ENCODE results near the gene NHLH1. TPM values are rescaled to one million over a fixed set of nuclear protein-coding genes. Genes with fewer than 3 reads are reported as not detected.

NHLH1 gene
- total and polyA plus RNA-seq, 2 of the 4 experiments (the other 2 are of a cell fraction) = 0.14 TPM; not detected in 1

GRCh38 chr1:160346463-160346862 is 20.4 kb upstream of the NHLH1 start:
- BruUV-seq (replicated peaks) = no TSS peak
- no peaks in the 10 kb centered on the region; the same call in 1 of the 2 replicates for H3K4me1 ChIP-seq (ENCODE audit: control insufficient read depth, insufficient read depth, low read length)

More at GRCh38 chr1:160346463-160346862, 20.4 kb upstream of the NHLH1 start:
- Histone ChIP-seq H3K9me3 (ENCODE audit: control insufficient read depth, insufficient read depth, low read length) (no peaks in the 10 kb centered on the region), H3K27me3 (ENCODE audit: control insufficient read depth, insufficient read depth, low read length) (no peaks in the 10 kb centered on the region), H3K14ac (replicated peaks; ENCODE audit: low read depth, low read length) (no peak overlapping the region), H3K4me2 (ENCODE audit: low read depth, low read length) (no peak overlapping the region), H3K56ac (ENCODE audit: extremely low read depth, insufficient read depth, low read length) (no peak overlapping the region), H2BK5ac (ENCODE audit: low read depth, low read length, poor library complexity, severe bottlenecking) (no peak overlapping the region), H3K27ac (ENCODE audit: insufficient read depth, low read length) (no peak overlapping the region), H4K20me1 (ENCODE audit: insufficient read depth, low read length) (peaks cover 5% of the 10 kb centered on the region), H2AFZ (replicated peaks; ENCODE audit: low read length, poor library complexity) (no peak overlapping the region), H2BK120ac (ENCODE audit: low read depth, low read length) (no peak overlapping the region), H4K5ac (ENCODE audit: low read depth, low read length) (no peak overlapping the region), H2AK5ac (ENCODE audit: low read depth, low read length) (no peak overlapping the region), H4K91ac (ENCODE audit: insufficient read depth, low read depth, low read length) (no peak overlapping the region), H3K23ac (ENCODE audit: low read depth, low read length) (no peak overlapping the region), H3K36me3 (ENCODE audit: control insufficient read depth, insufficient read depth, low read length) (peaks cover 19% of the 10 kb centered on the region), H2BK15ac (ENCODE audit: low read depth, low read length) (no peak overlapping the region), H2BK20ac (ENCODE audit: low read depth, low read length) (no peak overlapping the region), H3K79me1 (ENCODE audit: low read depth in 1 of 2, low read length in 2 of 2) (peaks cover 16 to 48% of the 10 kb centered on the region in 2 experiments; a peak in 3 of 4 replicates), H3K4me3 (ENCODE audit: insufficient read depth, low read depth, low read length) (no peak overlapping the region), H3K18ac (ENCODE audit: low read depth, low read length) (no peak overlapping the region), H3K9ac (ENCODE audit: low read depth, low read length) (no peak overlapping the region), H4K8ac (ENCODE audit: low read depth in 2 of 2, low read length in 2 of 2) (no peak overlapping the region), H2AK9ac (replicated peaks; ENCODE audit: low read depth, low read length, poor library complexity) (no peak overlapping the region), H3K9me1 (ENCODE audit: insufficient read depth, low read length) (no peaks in the 10 kb centered on the region), H3K4ac (ENCODE audit: low read depth, low read length) (no peak overlapping the region)
- dilution Hi-C loops (cut with HindIII; ENCODE audit: low sequenced_read_pairs, unreplicated experiment) = no loop called here
- TF ChIP-seq CEBPB (IDR thresholded peaks at IDR 0.05; ENCODE audit: low read depth, low read length) (no peak), RAD21 (IDR thresholded peaks at IDR 0.05; ENCODE audit: low read length) (no peak), MAZ (IDR thresholded peaks at IDR 0.05; ENCODE audit: borderline replicate concordance, low read depth, low read length) (no peak), RFX5 (IDR thresholded peaks at IDR 0.05; ENCODE audit: low read depth, low read length) (no peak)
- in situ Hi-C loops (cut with MboI; ENCODE audit: low sequenced_read_pairs) = no loop called here
- intact Hi-C loops (cut with micrococcal nuclease) = no loop called here
- ChIA-PET CTCF (interaction anchor here (1.0 kb wide), 1 partner anchor 8 kb away, joined by 4 read pairs; no protein-coding TSS in a partner anchor), POLR2A (ENCODE audit: unreplicated experiment) (interaction anchor here (0.7 kb wide), 1 partner anchor 854 kb away, joined by 7 read pairs; no protein-coding TSS in a partner anchor)
- no CpG with 5 or more reads among the region's 10 CpGs for whole genome bisulfite sequencing, 2 experiments (ENCODE audit: extremely low coverage in 2 of 2, insufficient read length in 1 of 2)
- DNase-seq (no peak), ATAC-seq (ENCODE audit: low read depth) (no peak)
